ENCODE measurements around the gene ATP6V0D1.

The ATP6V0D1 gene

GRCh38 chr16:67394155-67395104 is 86.5 kb downstream of the ATP6V0D1 start:
- H3K27me3 ChIP-seq (ENCODE audit: control insufficient read depth, insufficient read depth, low read length): no peaks in the 10 kb centered on the region
- no peak overlapping the region for H3K9ac ChIP-seq
- no peaks in the 10 kb centered on the region for H3K36me3 ChIP-seq (ENCODE audit: control insufficient read depth, insufficient read depth, low read length)
- no peak overlapping the region for H2AFZ ChIP-seq
- H3K9me3 ChIP-seq (ENCODE audit: control insufficient read depth, low read length): no peaks in the 10 kb centered on the region
- H3K79me2 ChIP-seq: no peaks in the 10 kb centered on the region
- peaks cover 17% of the 10 kb centered on the region for H3K4me1 ChIP-seq
- no peak overlapping the region for H3K27ac ChIP-seq
- no peak for TF ChIP-seq CTCF (IDR thresholded peaks at IDR 0.05)
- peak overlapping the region; percentile 76 for H3K4me2 ChIP-seq (ENCODE audit: low read length)
- no peak overlapping the region for H3K4me3 ChIP-seq (ENCODE audit: low read depth, low read length)

GRCh38 chr16:67393788-67394154 is 87.2 kb downstream of the ATP6V0D1 start:
- H3K9ac ChIP-seq: no peak overlapping the region
- H3K27me3 ChIP-seq (ENCODE audit: control insufficient read depth, insufficient read depth, low read length): no peaks in the 10 kb centered on the region
- peaks cover 17% of the 10 kb centered on the region for H3K4me1 ChIP-seq
- no peaks in the 10 kb centered on the region for H3K36me3 ChIP-seq (ENCODE audit: control insufficient read depth, insufficient read depth, low read length)
- H3K9me3 ChIP-seq (ENCODE audit: control insufficient read depth, low read length): no peaks in the 10 kb centered on the region
- peak overlapping the region; percentile 34 for H3K27ac ChIP-seq
- TF ChIP-seq CTCF (IDR thresholded peaks at IDR 0.05): no peak
- H3K79me2 ChIP-seq: no peaks in the 10 kb centered on the region
- peak overlapping the region; percentile 64 for H3K4me3 ChIP-seq (ENCODE audit: low read depth, low read length)
- H3K4me2 ChIP-seq (ENCODE audit: low read length): peak overlapping the region; percentile 76
- peak overlapping the region; percentile 69 for H2AFZ ChIP-seq

- Histone ChIP-seq H3K9me3 (ENCODE audit: control insufficient read depth, low read length) (no peaks in the 10 kb centered on the region), H3K36me3 (ENCODE audit: control insufficient read depth, insufficient read depth, low read length) (no peaks in the 10 kb centered on the region), H3K9ac (no peak within 1 kb of the TSS), H3K4me2 (ENCODE audit: low read length) (peak within 1 kb of the TSS; percentile 76), H3K4me3 (ENCODE audit: low read depth, low read length) (peak within 1 kb of the TSS; percentile 64), H3K27me3 (ENCODE audit: control insufficient read depth, insufficient read depth, low read length) (no peaks in the 10 kb centered on the region), H2AFZ (peak within 1 kb of the TSS; percentile 69), H3K79me2 (no peaks in the 10 kb centered on the region), H3K27ac (peak within 1 kb of the TSS; percentile 36), H3K4me1 (peaks cover 17% of the 10 kb centered on the region)
- peak; percentile 72 for TF ChIP-seq CTCF (IDR thresholded peaks at IDR 0.05)
Measured at GRCh38 chr16:67393111-67393787, 87.7 kb downstream of the ATP6V0D1 start, which contains the start of gene TPPP3. TPPP3 (minus strand) TSS chr16:67393498; CDS start chr16:67391111, 2,387 bp downstream.

GRCh38 chr16:67392301-67393059 is 88.5 kb downstream of the ATP6V0D1 start:
- no peak overlapping the region for H3K27ac ChIP-seq
- peak overlapping the region; percentile 64 for H3K4me3 ChIP-seq (ENCODE audit: low read depth, low read length)

More at GRCh38 chr16:67392301-67393059, 88.5 kb downstream of the ATP6V0D1 start:
- Histone ChIP-seq H3K36me3 (ENCODE audit: control insufficient read depth, insufficient read depth, low read length) (no peaks in the 10 kb centered on the region), H3K27me3 (ENCODE audit: control insufficient read depth, insufficient read depth, low read length) (no peaks in the 10 kb centered on the region), H3K4me2 (ENCODE audit: low read length) (peak overlapping the region; percentile 76), H3K9me3 (ENCODE audit: control insufficient read depth, low read length) (no peaks in the 10 kb centered on the region), H3K9ac (no peak overlapping the region), H2AFZ (peak overlapping the region; percentile 69), H3K79me2 (no peaks in the 10 kb centered on the region), H3K4me1 (peaks cover 17% of the 10 kb centered on the region)
- no peak for TF ChIP-seq CTCF (IDR thresholded peaks at IDR 0.05)

Measured in parathyroid adenoma (tissue), 2 donors.